ENCODE results near the gene KRTAP3-2.

GRCh38 chr17:40993839-40994238 is 5.9 kb downstream of the KRTAP3-2 start, which contains the start of gene KRTAP3-3:
- TF ChIP-seq, protein P1, sequence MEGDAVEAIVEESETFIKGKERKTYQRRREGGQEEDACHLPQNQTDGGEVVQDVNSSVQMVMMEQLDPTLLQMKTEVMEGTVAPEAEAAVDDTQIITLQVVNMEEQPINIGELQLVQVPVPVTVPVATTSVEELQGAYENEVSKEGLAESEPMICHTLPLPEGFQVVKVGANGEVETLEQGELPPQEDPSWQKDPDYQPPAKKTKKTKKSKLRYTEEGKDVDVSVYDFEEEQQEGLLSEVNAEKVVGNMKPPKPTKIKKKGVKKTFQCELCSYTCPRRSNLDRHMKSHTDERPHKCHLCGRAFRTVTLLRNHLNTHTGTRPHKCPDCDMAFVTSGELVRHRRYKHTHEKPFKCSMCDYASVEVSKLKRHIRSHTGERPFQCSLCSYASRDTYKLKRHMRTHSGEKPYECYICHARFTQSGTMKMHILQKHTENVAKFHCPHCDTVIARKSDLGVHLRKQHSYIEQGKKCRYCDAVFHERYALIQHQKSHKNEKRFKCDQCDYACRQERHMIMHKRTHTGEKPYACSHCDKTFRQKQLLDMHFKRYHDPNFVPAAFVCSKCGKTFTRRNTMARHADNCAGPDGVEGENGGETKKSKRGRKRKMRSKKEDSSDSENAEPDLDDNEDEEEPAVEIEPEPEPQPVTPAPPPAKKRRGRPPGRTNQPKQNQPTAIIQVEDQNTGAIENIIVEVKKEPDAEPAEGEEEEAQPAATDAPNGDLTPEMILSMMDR (conservative IDR thresholded peaks at IDR 0.05) = no peak
- TF ChIP-seq EZH2 (IDR thresholded peaks at IDR 0.05; ENCODE audit: low read depth) = no peak
